Activated T-helper 2 cell treated with anti-CD3 and anti-CD28 coated beads, Interferon-gamma antibody, Interleukin-2, Interleukin-4, amounts not matched to agents 10 μg/mL and 5 μg/mL and 100 μg/mL, durations not matched to agents 14 hours and 24 hours and 36 hours (primary cell): Measurements from ENCODE around the gene TLE1. TPM values are rescaled to one million over a fixed set of nuclear protein-coding genes. Genes with fewer than 3 reads are reported as not detected.
A peak's percentile ranks its signal among the peaks of the same experiment; 100 is the strongest.
"Not testable (repeated sequence)": the region's sequence is repeated elsewhere in the genome, so short reads cannot be mapped to it uniquely, and the experiment has no call there.

Source experiments
- DNase-seq: peaks from one replicate; pipeline ENCODE4 v3.0.0; 2021; ENCODE audit warnings: low spot score
- H3K27ac Mint-ChIP-seq: one replicate; pipeline ENCODE4 v1.8.0; 2021; ENCODE audit warnings: mixed read lengths
- H3K27me3 Mint-ChIP-seq: one replicate; pipeline ENCODE4 v1.8.0; 2021; ENCODE audit warnings: low read depth, mixed read lengths
- H3K36me3 Mint-ChIP-seq: one replicate; pipeline ENCODE4 v1.8.0; 2021; ENCODE audit warnings: low read depth, mixed read lengths
- H3K4me1 Mint-ChIP-seq: one replicate; pipeline ENCODE4 v1.8.0; 2021; ENCODE audit warnings: low read depth, mixed read lengths
- H3K4me3 Mint-ChIP-seq: one replicate; pipeline ENCODE4 v1.8.0; 2021; ENCODE audit warnings: low read depth, mild to moderate bottlenecking, moderate library complexity, mixed read lengths
- H3K9me3 Mint-ChIP-seq: one replicate; pipeline ENCODE4 v1.8.0; 2021; ENCODE audit warnings: mixed read lengths
- intact Hi-C: fragments of 100-400 bp; cut with micrococcal nuclease; formaldehyde crosslinking; loops from one replicate; pipeline ENCODE4 v1.15.1; 2023
- total RNA-seq: library from RNA; stranded (reverse); gene quantifications from 2 replicates; pipeline ENCODE4 v1.2.3, GENCODE V29; 2022

TLE1 gene
- 0.14 and 0.41 TPM in 2 replicates for total RNA-seq

GRCh38 chr9:81689343-81690175, at the start of gene TLE1:
Gene TLE1, minus strand, starts transcription at chr9:81689547. Its CDS starts 1,307 bp downstream, at chr9:81688240.
- H3K27ac Mint-ChIP-seq = no peak within 1 kb of the TSS
- H3K4me3 Mint-ChIP-seq = peak within 1 kb of the TSS; percentile 83
- H3K9me3 Mint-ChIP-seq = no peaks in the 10 kb centered on the region
- intact Hi-C loops = no loop called here
- peaks cover 8% of the 10 kb centered on the region for H3K4me1 Mint-ChIP-seq
- DNase-seq = peak; percentile 67
- H3K27me3 Mint-ChIP-seq = peaks cover 31% of the 10 kb centered on the region
- H3K36me3 Mint-ChIP-seq = peaks cover 2% of the 10 kb centered on the region

DNA sequence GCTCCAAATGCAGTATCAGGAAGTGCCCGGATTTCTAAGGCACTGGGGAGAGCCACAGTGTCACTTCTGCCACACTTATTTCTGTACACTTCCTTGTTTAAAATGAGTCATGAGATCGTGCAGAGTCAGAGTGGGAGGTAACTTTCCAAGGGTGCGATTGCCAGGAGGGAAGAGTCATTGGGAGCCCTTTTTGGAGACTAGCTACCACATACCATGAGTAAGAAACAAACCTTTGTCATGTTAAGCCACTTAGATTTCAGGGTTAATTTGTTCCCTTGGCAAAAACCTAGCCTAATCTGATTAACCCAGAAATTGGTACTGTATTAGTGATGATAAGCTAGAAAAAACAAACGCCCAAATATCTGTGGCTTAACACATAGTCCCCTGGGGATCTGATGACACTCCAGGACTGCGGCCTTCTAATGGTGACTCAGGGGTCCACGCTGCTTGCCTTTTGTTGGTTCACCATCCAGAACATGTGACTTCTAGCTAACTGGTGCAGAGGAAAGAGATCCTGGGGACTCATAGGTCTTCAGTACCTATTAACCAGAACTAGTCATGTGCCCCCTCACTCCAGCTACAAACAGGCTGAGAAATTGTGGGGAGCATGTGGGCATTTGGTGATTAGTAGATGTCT, 48.6 kb upstream of the TLE1 start:
- no peak overlapping the region for H3K4me3 Mint-ChIP-seq

DNA sequence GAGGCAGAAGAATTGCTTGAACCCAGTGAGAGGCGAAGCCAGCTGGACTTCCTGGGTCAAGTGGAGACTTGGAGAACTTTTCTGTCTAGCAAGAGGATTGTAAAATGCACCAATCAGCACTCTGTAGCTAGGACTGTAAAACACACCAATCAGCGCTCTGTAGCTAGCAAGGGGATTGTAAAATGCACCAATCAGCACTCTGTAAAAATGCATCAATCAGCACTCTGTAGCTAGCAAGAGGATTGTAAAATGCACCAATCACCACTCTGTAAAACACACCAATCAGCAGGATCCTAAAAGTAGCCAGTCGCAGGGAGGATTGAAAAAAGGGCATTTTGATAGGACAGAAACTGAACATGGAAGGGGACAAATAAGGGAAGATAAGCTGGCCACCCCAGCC, 41.2 kb upstream of the TLE1 start:
- H3K4me1 Mint-ChIP-seq = not testable (repeated sequence)

More for the DNA sequence above, 48.6 kb upstream of the TLE1 start:
- DNase-seq = no peak
- no peaks in the 10 kb centered on the region for H3K36me3 Mint-ChIP-seq
- H3K27ac Mint-ChIP-seq = no peak overlapping the region
- H3K9me3 Mint-ChIP-seq = peaks cover 8% of the 10 kb centered on the region
- H3K4me1 Mint-ChIP-seq = no peaks in the 10 kb centered on the region
- intact Hi-C loops = no loop called here
- H3K27me3 Mint-ChIP-seq = no peaks in the 10 kb centered on the region

DNA sequence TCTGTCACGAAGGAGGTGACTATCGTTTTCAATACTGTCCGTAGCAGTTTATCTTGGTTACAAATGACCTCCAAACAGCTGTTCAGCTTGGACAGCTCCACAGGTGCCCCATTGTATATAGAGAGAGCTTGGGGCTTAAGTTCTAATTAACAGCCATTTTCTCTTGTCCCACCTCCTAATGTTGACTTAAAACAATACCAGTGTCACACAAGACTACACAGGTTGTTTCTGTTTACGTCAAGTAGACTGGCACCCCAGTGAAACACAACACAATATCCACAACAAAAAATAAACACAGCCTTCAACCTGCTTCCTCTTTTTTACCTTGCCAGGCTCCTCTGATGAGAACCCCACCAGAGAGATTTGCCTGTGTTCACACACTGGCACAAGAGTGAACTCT, 39.8 kb upstream of the TLE1 start:
- no peak overlapping the region for H3K27ac Mint-ChIP-seq
- H3K4me3 Mint-ChIP-seq = no peak overlapping the region
- intact Hi-C loops = no loop called here
- no peaks in the 10 kb centered on the region for H3K36me3 Mint-ChIP-seq
- no peaks in the 10 kb centered on the region for H3K27me3 Mint-ChIP-seq
- no peaks in the 10 kb centered on the region for H3K9me3 Mint-ChIP-seq
- no peak for DNase-seq
- H3K4me1 Mint-ChIP-seq = no peaks in the 10 kb centered on the region

More for the DNA sequence above, 41.2 kb upstream of the TLE1 start:
- DNase-seq, intact Hi-C loops, H3K9me3 Mint-ChIP-seq, H3K27me3 Mint-ChIP-seq, H3K36me3 Mint-ChIP-seq, H3K27ac Mint-ChIP-seq, H3K4me3 Mint-ChIP-seq: not testable (repeated sequence)

GRCh38 chr9:81724242-81724889, 35.0 kb upstream of the TLE1 start:
- intact Hi-C loops = no loop called here
- no peak overlapping the region for H3K27ac Mint-ChIP-seq
- no peaks in the 10 kb centered on the region for H3K27me3 Mint-ChIP-seq
- H3K4me1 Mint-ChIP-seq = no peaks in the 10 kb centered on the region
- no peak for DNase-seq
- no peaks in the 10 kb centered on the region for H3K9me3 Mint-ChIP-seq
- H3K36me3 Mint-ChIP-seq = no peaks in the 10 kb centered on the region
- H3K4me3 Mint-ChIP-seq = no peak overlapping the region

- Mint-ChIP-seq H3K36me3 (no peaks in the 10 kb centered on the region), H3K27ac (no peak overlapping the region), H3K9me3 (no peaks in the 10 kb centered on the region), H3K4me3 (no peak overlapping the region), H3K4me1 (no peaks in the 10 kb centered on the region), H3K27me3 (no peaks in the 10 kb centered on the region)
- DNase-seq = no peak
- intact Hi-C loops = no loop called here
Observed at GRCh38 chr9:81722277-81722676, 32.9 kb upstream of the TLE1 start.

DNA sequence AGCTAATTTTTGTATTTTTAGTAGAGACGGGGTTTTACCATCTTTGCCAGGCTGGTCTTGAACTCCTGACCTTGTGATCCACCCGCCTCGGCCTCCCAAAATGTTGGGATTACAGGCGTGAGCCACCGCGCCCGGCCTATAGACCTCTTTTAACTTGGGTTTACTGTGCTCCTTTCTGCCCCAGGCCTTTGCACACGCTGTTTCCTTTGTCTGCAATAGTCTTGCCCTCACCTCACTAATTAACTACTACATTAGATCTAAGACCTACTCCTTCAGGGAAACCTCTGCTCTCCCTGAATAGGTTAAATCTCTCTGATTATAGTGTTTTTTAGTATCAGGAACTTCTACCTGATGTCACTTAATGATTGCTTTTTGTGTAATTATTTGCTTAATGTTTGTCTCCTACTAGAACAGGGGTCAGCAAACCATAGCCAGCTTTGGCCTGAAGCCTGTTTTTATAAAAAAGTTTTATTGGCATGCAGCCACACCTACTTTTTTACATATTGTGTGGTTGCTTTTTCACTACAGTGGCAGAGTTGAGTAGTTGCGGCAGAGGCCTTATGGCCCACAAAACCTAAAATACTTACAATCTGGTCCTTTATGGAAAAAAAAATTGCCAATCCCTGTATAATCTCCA, 31.2 kb upstream of the TLE1 start:
- H3K4me1 Mint-ChIP-seq = no peaks in the 10 kb centered on the region
- no peak overlapping the region for H3K27ac Mint-ChIP-seq
- H3K27me3 Mint-ChIP-seq = no peaks in the 10 kb centered on the region
- no peak for DNase-seq
- H3K9me3 Mint-ChIP-seq = no peaks in the 10 kb centered on the region
- no peak overlapping the region for H3K4me3 Mint-ChIP-seq
- intact Hi-C loops = no loop called here
- no peaks in the 10 kb centered on the region for H3K36me3 Mint-ChIP-seq

DNA sequence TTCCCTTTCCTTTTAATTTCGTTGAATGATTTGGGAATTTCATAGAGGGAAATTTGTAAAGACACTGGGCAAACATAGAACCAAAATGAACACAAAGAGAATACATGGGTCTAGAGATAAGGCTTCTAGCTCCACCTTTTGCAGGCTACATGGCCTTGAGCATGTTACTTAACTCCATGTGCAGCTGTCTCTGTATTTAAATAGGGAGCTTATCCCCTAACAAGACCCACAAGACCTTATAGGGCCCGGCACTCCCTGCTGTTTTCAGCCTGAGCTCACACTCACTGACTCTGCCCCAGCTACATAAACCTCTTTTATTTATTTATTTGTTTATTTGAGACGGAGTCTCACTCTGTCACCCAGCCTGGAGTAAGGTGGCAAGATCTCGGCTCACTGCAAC, 30.6 kb upstream of the TLE1 start:
- no peaks in the 10 kb centered on the region for H3K9me3 Mint-ChIP-seq
- no peak overlapping the region for H3K27ac Mint-ChIP-seq
- intact Hi-C loops = no loop called here
- H3K4me1 Mint-ChIP-seq = no peaks in the 10 kb centered on the region
- H3K36me3 Mint-ChIP-seq = no peaks in the 10 kb centered on the region
- no peak for DNase-seq
- no peaks in the 10 kb centered on the region for H3K27me3 Mint-ChIP-seq
- no peak overlapping the region for H3K4me3 Mint-ChIP-seq

DNA sequence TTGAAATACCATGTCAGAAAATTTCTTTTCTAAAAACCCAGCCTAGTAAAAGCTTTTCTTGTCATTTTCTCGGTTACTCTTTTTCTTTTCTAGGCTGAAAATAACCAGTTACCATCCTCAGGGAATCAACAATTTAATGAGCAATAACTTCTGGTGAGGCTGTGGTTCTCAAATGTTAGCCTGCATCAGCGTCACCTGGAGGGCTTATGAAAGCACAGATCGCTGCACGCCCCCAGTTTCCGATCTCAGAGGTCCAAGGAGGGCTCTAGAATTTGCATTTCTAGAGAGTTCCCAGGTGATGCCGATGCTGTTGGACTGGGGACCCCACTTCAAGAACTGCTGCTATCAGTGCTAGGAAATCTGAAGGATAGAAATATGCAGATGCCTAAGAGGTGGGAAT, 28.9 kb upstream of the TLE1 start:
- DNase-seq = no peak
- no peaks in the 10 kb centered on the region for H3K9me3 Mint-ChIP-seq
- H3K27me3 Mint-ChIP-seq = no peaks in the 10 kb centered on the region
- H3K36me3 Mint-ChIP-seq = no peaks in the 10 kb centered on the region
- H3K4me3 Mint-ChIP-seq = no peak overlapping the region
- H3K27ac Mint-ChIP-seq = no peak overlapping the region
- no peaks in the 10 kb centered on the region for H3K4me1 Mint-ChIP-seq
- intact Hi-C loops = no loop called here

DNA sequence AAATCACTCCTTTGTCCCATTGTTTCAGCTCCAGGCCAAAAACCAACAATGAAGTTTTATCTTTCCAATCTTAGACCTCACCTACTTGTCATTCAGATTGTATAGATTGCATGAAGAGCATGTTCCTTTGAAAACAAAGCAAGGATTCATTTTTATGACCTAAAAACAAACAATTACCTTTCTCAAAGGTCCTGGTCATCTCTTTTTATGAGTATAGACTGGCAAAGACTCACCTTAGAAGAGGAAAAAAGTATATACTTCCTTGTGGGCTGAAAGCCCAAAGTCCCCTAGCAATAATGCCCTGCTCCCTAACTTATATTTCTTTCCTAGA, 28.4 kb upstream of the TLE1 start:
- Mint-ChIP-seq H3K27me3 (no peaks in the 10 kb centered on the region), H3K4me1 (no peaks in the 10 kb centered on the region), H3K9me3 (no peaks in the 10 kb centered on the region), H3K36me3 (no peaks in the 10 kb centered on the region), H3K4me3 (no peak overlapping the region), H3K27ac (no peak overlapping the region)
- no peak for DNase-seq
- intact Hi-C loops = no loop called here

- H3K4me3 Mint-ChIP-seq = no peak overlapping the region
- H3K36me3 Mint-ChIP-seq = no peaks in the 10 kb centered on the region
- no peak for DNase-seq
- no peaks in the 10 kb centered on the region for H3K4me1 Mint-ChIP-seq
- H3K9me3 Mint-ChIP-seq = no peaks in the 10 kb centered on the region
- no peak overlapping the region for H3K27ac Mint-ChIP-seq
- H3K27me3 Mint-ChIP-seq = no peaks in the 10 kb centered on the region
- intact Hi-C loops = no loop called here
Observed at GRCh38 chr9:81717061-81717746, 27.9 kb upstream of the TLE1 start.

DNA sequence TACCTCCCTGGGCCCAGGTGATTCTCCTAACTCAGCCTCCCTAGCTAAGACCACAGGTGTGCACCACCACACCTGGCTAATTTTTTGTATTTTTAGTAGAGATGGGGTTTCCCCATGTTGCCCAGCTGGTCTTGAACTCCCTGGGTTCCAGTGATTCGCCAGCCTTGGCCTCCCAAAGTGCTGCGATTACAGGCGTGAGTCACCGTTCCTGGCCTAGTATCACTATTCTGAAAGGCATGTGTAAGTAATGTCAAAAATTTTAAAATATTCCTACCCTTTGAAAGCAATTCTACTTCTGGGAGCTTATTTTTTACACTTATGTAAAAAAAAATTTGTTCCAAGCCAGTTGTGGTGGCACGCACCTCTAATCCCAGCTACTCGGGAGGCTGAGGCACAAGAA, 27.1 kb upstream of the TLE1 start:
- Mint-ChIP-seq H3K36me3 (no peaks in the 10 kb centered on the region), H3K4me1 (no peaks in the 10 kb centered on the region), H3K9me3 (no peaks in the 10 kb centered on the region), H3K4me3 (no peak overlapping the region), H3K27ac (no peak overlapping the region), H3K27me3 (no peaks in the 10 kb centered on the region)
- intact Hi-C loops = no loop called here
- no peak for DNase-seq
